Right lobe of liver (tissue), 6 donors: Measurements from ENCODE around the gene RAPGEF2. TPM values are rescaled to one million over a fixed set of nuclear protein-coding genes. Genes with fewer than 3 reads are reported as not detected.

Experiments used
- ATAC-seq, 4 donors: fragments of 200-7000 bp; cut with Tn5 transposase; one replicate each; pipeline ENCODE4 v1.9.1; 2020; ENCODE audit warnings: mild to moderate bottlenecking in 4 of 4, moderate library complexity in 4 of 4
- DNase-seq, 3 donors: peaks; one replicate each; pipeline ENCODE4 v3.0.0-alpha.2; 2020
- H3K27ac ChIP-seq, 3 donors: fragments of 200-600 bp; one replicate each; pipeline ENCODE4 v1.8.0; 2022
- H3K27me3 ChIP-seq, 2 donors: fragments of 200-600 bp; one replicate each; pipeline ENCODE4 v1.8.0; 2022
- H3K36me3 ChIP-seq, 4 donors: fragments of 200-600 bp; sonication (generic) in 1 of 4; one replicate each; pipeline versions ENCODE4 v1.5.1 to v1.8.0; 2017 to 2022; ENCODE audit warnings: control low read depth in 1 of 4
- H3K4me1 ChIP-seq, 4 donors: fragments of 200-600 bp; sonication (generic) in 1 of 4; one replicate each; pipeline versions ENCODE4 v1.5.1 to v1.8.0; 2017 to 2022; ENCODE audit warnings: control low read depth in 1 of 4
- H3K4me3 ChIP-seq, 3 donors: fragments of 200-600 bp; one replicate each; pipeline ENCODE4 v1.8.0; 2022
- H3K9me3 ChIP-seq, 4 donors: fragments of 200-600 bp; sonication (generic) in 1 of 4; one replicate each; pipeline versions ENCODE4 v1.5.1 to v1.8.0; 2017 to 2022; ENCODE audit warnings: control low read depth in 1 of 4
- CTCF ChIP-seq, 4 donors: fragments of 200-600 bp in 3 of 4; fragments of 450-650 bp in 1 of 4; IDR thresholded peaks; one replicate each; pipeline versions ENCODE4 v1.5.1 to v1.8.0; 2016 to 2022; ENCODE audit warnings: antibody characterized with exemption in 4 of 4, mild to moderate bottlenecking in 2 of 4
- POLR2A ChIP-seq: fragments of 450-650 bp; IDR thresholded peaks from one replicate; pipeline ENCODE4 v1.6.1; 2017; ENCODE audit warnings: antibody characterized with exemption, mild to moderate bottlenecking
- WGBS: methylation state at CpG from one replicate; pipeline ENCODE4 v1.1.6; 2018; ENCODE audit warnings: low coverage, low lambda C conversion rate; ENCODE audit not compliant: insufficient coverage; ENCODE audit errors: missing lambda C conversion rate; 5-methylcytosine and 5-hydroxymethylcytosine counted together
- intact Hi-C, 2 donors: fragments of 100-400 bp; cut with DNase I; formaldehyde crosslinking; loops; one replicate each; pipeline versions ENCODE4 v1.11.2 to v1.14.1; 2022
- total RNA-seq, 6 experiments: library from RNA; depleted of rRNA in 2 of 6; stranded (reverse); fragments of >200 nt in 2 of 6; fragmentation: NEBNext Ultra II Directional in 3 of 6; extraction: Animal tissue kit (Norgen Biotek cat#: 25700) in 3 of 6; gene quantifications; one replicate each; pipeline versions ENCODE4 v1.1.0 to v1.2.4, GENCODE V29; 2016 to 2023
- donor health status: DM: no; HTN: yes; CAD: no.
- donor health status: DM: no; HTN: no; CAD: no.
- donor health status: DM: no; HTN: no; CAD: no.
- donor health status: DM: no; HTN: yes; CAD: no.
- donor health status: DM: no; HTN: yes; CAD: no.

The RAPGEF2 gene
- total RNA-seq, 6 experiments from 2014 or later, result 22.1 to 32.1 (median 27.2) TPM

GRCh38 chr4:159282944-159283343 is 180.1 kb downstream of the RAPGEF2 start:
- DNase-seq (no peak), ATAC-seq (peak; percentile 54 to 77 (median 63))
- Histone ChIP-seq H3K27me3 (no peaks in the 10 kb centered on the region), H3K4me3 (no peak overlapping the region), H3K36me3 (no peaks in the 10 kb centered on the region), H3K27ac (peak overlapping the region in 2 of 3 donors; percentile 78 to 85), H3K4me1 (peaks cover 0 to 51% (median 18%) of the 10 kb centered on the region in 4 donors), H3K9me3 (no peaks in the 10 kb centered on the region)
- 13% methylated on average over 2 of the region's 2 CpGs for WGBS
- intact Hi-C loops, result no loop called here
- TF ChIP-seq POLR2A (no peak), CTCF (IDR thresholded peaks at IDR 0.05) (no peak)

- no peak for ATAC-seq
Observed at GRCh38 chr4:159283696-159284095, 180.8 kb downstream of the RAPGEF2 start.

GRCh38 chr4:159284113-159284512 is 181.2 kb downstream of the RAPGEF2 start:
- DNase-seq, result no peak
- H3K4me3 ChIP-seq, result no peak overlapping the region
- no peaks in the 10 kb centered on the region for H3K36me3 ChIP-seq
- H3K9me3 ChIP-seq, result no peaks in the 10 kb centered on the region
- peaks cover 0 to 42% (median 18%) of the 10 kb centered on the region in 4 donors for H3K4me1 ChIP-seq
- 57% methylated on average over 4 of the region's 4 CpGs for WGBS
- no peak for ATAC-seq
- H3K27me3 ChIP-seq, result no peaks in the 10 kb centered on the region
- no peak for TF ChIP-seq POLR2A
- no peak for TF ChIP-seq CTCF (IDR thresholded peaks at IDR 0.05)
- H3K27ac ChIP-seq, result peak overlapping the region in 2 of 3 donors; percentile 10 to 85
- intact Hi-C loops, result no loop called here

More at GRCh38 chr4:159283696-159284095, 180.8 kb downstream of the RAPGEF2 start:
- H3K9me3 ChIP-seq, result no peaks in the 10 kb centered on the region
- no peak for DNase-seq
- H3K4me3 ChIP-seq, result no peak overlapping the region
- 14% methylated on average over 1 of the region's 1 CpG for WGBS
- H3K4me1 ChIP-seq, result peaks cover 0 to 47% (median 18%) of the 10 kb centered on the region in 4 donors
- TF ChIP-seq POLR2A, result no peak
- no peak for TF ChIP-seq CTCF (IDR thresholded peaks at IDR 0.05)
- H3K27me3 ChIP-seq, result no peaks in the 10 kb centered on the region
- intact Hi-C loops, result no loop called here
- peak overlapping the region in 2 of 3 donors; percentile 10 to 85 for H3K27ac ChIP-seq
- no peaks in the 10 kb centered on the region for H3K36me3 ChIP-seq

- Histone ChIP-seq H3K27ac (no peak overlapping the region), H3K4me3 (no peak overlapping the region), H3K4me1 (peaks cover 0 to 36% (median 17%) of the 10 kb centered on the region in 4 donors), H3K36me3 (no peaks in the 10 kb centered on the region), H3K27me3 (no peaks in the 10 kb centered on the region), H3K9me3 (no peaks in the 10 kb centered on the region)
- DNase-seq (no peak), ATAC-seq (no peak)
- TF ChIP-seq CTCF (IDR thresholded peaks at IDR 0.05), result no peak
- no peak for TF ChIP-seq POLR2A
- WGBS, result 85% methylated on average over 6 of the region's 6 CpGs
- intact Hi-C loops, result no loop called here
Observed at GRCh38 chr4:159284733-159285132, 181.9 kb downstream of the RAPGEF2 start.

GRCh38 chr4:159287767-159288166 is 184.9 kb downstream of the RAPGEF2 start:
- no peak for DNase-seq
- peaks cover 0 to 10% (median 5%) of the 10 kb centered on the region in 4 donors for H3K4me1 ChIP-seq
- no peak overlapping the region for H3K27ac ChIP-seq
- no peak for TF ChIP-seq POLR2A
- TF ChIP-seq CTCF (IDR thresholded peaks at IDR 0.05), result no peak
- WGBS, result 100% methylated on average over 1 of the region's 1 CpG
- intact Hi-C loops, result no loop called here
- ATAC-seq, result no peak
- no peak overlapping the region for H3K4me3 ChIP-seq
- no peaks in the 10 kb centered on the region for H3K36me3 ChIP-seq
- no peaks in the 10 kb centered on the region for H3K9me3 ChIP-seq
- H3K27me3 ChIP-seq, result no peaks in the 10 kb centered on the region
